GM19351 (cell line): ENCODE results near the gene MKI67.
A peak's percentile ranks its signal among the peaks of the same experiment; 100 is the strongest.

Experiments
- ATAC-seq: cut with Tn5 transposase; IDR thresholded peaks from one replicate; pipeline ENCODE4 v1.9.1; 2021; ENCODE audit warnings: mild to moderate bottlenecking, moderate library complexity; ENCODE audit not compliant: unreplicated experiment

The MKI67 gene

DNA sequence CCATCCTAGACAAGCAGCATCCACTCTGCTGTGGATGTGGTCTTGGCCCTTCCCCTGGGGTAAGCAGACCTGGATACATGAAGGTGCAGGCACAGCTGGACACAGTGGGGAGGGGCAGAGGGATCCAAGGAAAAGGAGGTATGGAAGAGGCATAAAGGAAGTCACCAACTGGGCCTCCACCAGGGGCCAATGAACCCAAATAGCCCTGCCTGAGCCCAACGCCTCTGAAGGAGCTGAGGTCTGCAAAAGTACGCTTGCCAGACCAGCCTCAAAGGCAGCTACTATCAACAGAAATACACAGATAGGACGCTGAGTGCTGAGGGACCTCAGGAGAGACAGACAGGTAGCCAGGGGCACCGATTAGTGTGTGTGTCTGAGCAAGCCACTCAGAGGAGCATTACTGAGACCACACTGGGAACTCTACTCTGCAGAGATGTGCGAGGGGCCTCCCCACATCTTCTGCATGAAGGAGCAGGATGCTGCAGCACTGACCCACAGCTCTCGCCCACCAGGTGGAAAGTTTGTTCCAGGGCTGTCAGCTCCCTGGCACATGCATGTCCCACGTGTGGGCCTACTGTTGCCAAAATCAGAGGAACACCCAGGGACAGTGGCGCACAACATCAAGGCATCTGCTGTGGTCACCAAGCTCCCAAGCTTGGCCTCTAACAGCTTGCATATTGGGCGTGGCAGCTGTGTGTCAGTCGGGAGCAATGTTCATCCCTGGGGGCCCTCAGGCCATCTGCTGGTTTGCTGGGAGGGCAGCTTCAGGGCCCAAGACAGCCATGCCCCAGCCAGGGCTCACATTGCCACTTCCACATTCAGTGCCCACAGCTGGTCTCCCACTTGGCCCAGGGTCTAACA is 40.0 kb downstream of the MKI67 start:
- ATAC-seq, result no peak

DNA sequence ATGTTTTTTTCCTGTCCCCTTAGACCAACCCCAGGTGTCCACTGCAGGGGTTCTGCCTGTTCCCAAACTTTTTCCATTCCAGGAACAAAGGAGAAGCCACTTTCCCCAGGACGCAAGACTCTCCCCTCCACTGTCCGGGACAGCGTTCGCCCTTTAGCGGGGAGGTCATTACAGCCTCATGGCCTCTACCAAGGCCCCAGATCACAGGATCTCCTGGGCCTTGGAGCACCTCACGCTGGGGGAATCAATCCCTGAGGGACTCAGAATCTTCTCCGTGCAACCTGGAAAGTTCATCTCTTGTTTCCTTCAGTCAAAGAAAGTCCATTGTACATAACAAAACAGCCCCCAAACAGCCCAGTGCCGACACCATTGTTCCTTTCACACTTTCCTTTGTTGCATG is 41.2 kb downstream of the MKI67 start:
- ATAC-seq, result no peak

DNA sequence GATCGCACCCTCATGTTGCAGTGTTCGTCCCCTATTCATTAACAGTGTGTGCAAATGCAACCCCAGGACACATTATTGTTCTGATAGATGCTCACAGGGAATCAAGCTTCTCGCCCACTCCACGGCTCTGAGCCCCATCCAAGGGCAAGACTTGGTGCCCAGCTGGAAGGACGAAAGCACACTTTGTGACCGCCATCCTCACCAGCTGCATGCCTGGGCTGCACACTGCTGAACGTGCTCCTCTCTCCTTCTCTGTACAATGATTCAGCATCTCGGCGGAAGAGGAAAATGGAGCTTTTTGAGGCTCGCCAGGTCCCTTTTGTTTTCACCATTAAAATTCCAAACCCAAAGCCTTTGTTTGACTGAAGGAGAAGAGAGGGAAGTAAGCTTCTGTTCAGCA is 41.9 kb downstream of the MKI67 start:
- no peak for ATAC-seq

GRCh38 chr10:128083191-128083895 is 42.9 kb downstream of the MKI67 start:
- no peak for ATAC-seq

- ATAC-seq, result no peak
These were observed 44.5 kb downstream of the MKI67 start for GRCh38 chr10:128081720-128082119.

- no peak for ATAC-seq
These were observed 45.0 kb downstream of the MKI67 start for GRCh38 chr10:128081222-128081621.

GRCh38 chr10:128080641-128081040 is 45.6 kb downstream of the MKI67 start:
- no peak for ATAC-seq

- ATAC-seq, result no peak
These were observed 46.0 kb downstream of the MKI67 start for GRCh38 chr10:128080231-128080630.

GRCh38 chr10:128078136-128078969 is 47.9 kb downstream of the MKI67 start:
- ATAC-seq, result peak; percentile 80

DNA sequence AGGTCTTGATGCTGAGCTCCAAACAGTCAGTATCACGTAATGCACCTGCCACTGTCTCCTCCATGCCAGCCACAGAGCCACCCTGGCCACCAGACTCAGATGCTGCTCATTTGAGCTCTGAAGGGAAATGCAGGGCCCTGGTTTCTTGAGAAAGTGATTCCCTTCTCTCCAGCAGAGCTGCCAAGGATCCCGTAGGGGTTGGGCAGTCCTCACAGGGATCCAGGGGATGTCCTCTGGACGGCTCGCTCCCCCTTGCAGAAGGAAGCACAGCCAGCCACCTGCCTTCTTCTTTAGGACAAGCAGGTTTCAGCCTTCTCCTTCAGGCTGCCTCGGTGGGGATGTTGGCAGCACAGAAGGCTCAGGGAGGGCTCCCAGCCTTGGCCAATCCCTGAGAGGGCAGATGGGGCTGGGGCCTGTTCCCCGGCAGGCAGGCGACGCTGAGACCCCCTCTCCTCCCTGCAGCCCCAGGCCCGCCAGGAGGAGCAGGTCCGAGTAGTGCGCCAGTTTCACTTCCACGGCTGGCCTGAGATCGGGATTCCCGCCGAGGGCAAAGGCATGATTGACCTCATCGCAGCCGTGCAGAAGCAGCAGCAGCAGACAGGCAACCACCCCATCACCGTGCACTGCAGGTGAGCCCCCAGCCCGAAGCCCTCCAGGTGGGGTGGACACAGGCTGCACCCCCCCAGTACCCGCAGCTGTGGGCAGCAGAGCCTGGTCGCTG is 48.9 kb downstream of the MKI67 start:
- no peak for ATAC-seq

GRCh38 chr10:128074589-128074988 is 51.6 kb downstream of the MKI67 start:
- ATAC-seq, result no peak

DNA sequence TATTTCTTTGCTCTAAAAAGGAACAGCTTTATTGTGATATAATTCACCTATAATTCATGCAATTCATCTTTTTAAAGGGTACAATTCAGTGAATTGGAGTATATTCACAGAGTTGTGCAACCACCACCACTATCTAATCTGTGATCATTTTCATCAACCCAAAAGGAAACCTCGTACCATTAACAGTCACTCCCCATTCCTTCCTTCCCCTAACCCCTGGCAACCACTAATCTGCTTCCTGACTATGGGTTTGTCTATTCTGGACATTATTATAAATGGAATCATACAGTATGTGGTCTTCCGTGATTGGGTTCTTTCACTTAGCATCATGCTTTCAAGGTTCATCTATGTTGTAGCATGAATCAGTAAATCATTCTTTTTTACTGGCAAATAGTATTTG is 52.3 kb downstream of the MKI67 start:
- ATAC-seq, result no peak

GRCh38 chr10:128072941-128073645 is 53.1 kb downstream of the MKI67 start:
- ATAC-seq, result no peak

DNA sequence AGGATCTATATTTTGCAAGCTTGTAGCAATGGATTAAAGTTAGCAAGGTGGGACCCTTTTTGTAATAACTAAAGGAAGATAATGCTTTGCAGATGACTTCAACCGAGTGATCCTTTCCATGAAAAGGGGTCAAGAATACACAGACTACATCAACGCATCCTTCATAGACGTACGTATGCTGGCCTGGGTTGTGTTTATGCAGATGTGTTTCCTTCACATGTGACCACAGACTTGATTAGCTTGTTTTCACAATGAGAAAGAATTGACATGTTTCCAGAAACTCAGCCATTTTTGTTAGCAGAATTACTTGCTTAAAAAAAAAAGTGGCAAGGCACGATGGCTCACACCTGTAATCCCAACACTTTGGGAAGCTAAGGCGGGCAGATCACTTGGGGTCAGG is 54.2 kb downstream of the MKI67 start:
- ATAC-seq, result no peak

DNA sequence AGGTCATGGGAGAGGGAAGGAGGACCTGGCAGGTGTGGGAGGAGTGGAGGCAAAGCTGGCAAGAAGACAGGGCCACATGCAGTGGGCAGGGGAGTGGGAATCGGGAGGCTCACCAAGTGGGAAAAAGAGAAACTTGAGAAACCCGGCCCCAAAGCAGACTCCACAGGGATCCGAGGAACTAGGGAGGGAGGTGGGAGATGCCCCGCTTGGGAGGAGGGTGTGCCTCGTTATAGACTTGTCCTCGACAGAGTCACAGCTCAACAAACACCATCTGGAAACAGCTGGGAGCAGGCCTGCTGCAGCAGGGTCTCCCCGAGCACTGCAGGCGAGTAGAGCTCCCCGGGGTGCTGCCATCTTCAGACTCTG is 54.8 kb downstream of the MKI67 start:
- no peak for ATAC-seq

DNA sequence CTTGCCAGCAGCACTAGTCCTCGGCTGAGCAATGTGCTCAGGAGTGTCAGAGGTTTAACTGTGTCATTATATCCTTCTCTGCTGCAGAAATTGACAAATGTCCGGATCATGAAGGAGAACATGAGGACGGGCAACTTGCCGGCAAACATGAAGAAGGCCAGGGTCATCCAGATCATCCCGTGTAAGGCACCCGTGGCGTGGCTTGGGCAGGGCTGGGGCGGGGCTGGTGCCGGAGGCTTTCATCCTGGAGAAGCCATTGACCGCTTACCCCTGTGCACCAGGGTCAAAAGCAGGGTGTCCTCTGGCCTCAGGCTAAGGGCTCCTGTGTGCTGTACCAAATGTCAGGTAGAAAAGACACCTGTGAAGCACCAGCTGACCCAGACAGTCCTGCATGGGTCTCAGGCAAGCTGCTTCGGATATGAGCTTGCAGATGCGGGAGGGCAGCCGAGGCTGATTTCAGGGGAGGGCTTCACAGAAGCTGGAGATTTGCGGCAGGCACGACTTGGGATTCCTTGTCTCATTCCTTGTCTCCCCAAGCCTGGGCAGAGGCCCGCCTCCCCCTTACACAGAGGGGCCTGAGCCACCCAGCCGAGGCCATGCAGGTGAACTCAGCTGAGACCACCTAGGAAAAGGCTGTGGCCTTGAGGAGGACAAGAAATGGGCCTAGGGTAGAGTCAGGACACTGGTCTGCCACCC is 55.4 kb downstream of the MKI67 start:
- no peak for ATAC-seq

DNA sequence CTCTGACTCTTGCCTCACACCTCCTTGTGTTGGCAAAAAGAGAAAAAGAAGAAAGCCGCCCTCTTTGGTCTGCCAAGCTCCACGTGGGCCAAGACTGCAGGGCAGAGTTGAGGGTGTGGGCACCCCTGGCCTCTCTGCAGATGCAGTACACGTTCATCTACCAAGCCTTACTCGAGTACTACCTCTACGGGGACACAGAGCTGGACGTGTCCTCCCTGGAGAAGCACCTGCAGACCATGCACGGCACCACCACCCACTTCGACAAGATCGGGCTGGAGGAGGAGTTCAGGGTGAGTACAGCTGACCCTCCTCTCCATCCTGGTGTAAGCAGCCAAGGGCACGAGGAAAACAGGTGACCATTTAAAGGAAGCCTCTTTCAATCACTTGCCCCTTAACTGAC is 56.1 kb downstream of the MKI67 start:
- ATAC-seq, result no peak

DNA sequence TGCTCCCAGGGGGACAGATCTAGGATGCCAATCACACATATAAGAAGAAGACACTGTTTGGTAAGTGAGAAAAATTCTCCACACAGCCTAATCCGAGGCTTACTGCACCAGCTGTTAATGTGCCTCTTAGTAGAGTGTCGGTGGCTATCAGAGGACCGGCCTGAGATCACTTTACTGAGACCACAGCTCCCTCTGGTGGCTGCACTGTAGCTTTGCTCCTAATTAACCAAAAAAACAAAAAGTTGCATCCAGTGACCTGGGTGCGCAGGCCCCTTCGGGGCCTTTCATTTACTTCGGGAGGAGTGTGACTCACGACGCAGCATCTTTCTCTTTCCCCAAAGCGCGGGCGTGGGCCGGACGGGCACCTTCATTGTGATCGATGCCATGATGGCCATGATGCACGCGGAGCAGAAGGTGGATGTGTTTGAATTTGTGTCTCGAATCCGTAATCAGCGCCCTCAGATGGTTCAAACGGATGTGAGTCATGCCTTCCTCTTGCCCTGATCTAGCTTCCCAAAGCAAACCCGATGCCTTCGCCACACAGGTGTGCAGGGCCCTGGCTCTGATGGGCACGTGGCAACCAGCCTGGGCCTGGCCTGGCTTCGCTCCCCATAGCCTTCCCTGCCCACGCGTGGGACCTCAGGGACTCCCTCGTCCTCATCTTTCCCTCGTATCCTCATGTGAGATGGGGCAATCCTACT is 56.7 kb downstream of the MKI67 start:
- ATAC-seq, result peak; percentile 66
